ENCODE measurements around the gene MAP4K4. TPM values are rescaled to one million over a fixed set of nuclear protein-coding genes. Genes with fewer than 3 reads are reported as not detected.

The MAP4K4 gene
- total and polyA plus RNA-seq, 2 of the 13 experiments (the other 11 are each of a cell fraction or from before 2014, with no cell fraction given), result 105 to 264 TPM

DNA sequence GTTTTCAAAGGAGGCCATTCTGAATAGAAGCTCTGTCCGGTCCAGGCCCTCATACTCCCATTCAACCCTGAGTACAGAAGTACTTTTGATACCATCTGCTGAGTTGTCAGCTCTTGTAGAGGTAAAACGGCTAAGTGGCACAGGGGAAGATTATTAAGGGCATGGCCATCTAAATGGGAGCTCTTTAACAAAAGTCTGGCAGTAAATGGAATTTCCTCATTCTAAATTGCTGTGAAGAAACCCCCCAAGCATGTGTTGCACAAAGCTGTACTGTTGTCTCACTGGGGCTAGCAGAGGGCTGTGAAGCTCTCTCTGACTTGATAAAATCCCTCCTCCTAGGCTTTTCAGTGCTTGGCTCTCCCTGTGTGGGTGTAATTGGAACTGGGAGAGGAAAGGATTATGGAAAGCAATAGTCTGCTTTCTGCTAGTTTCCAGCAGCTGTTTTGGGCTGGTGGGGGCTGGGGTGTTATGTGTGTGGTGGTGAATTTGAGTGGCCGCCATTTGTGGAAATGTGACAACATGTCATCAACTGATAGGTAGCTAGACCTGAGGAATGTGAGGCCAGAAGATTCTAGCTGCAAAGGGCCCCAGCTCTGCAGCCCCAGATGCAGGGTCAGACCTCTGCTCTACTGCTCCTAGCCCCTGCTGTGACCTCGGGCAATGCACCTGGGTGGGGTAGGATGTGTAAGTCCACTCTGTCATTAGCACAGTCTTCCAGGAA, 65.1 kb downstream of the MAP4K4 start (continued):
- TF ChIP-seq, protein P1, sequence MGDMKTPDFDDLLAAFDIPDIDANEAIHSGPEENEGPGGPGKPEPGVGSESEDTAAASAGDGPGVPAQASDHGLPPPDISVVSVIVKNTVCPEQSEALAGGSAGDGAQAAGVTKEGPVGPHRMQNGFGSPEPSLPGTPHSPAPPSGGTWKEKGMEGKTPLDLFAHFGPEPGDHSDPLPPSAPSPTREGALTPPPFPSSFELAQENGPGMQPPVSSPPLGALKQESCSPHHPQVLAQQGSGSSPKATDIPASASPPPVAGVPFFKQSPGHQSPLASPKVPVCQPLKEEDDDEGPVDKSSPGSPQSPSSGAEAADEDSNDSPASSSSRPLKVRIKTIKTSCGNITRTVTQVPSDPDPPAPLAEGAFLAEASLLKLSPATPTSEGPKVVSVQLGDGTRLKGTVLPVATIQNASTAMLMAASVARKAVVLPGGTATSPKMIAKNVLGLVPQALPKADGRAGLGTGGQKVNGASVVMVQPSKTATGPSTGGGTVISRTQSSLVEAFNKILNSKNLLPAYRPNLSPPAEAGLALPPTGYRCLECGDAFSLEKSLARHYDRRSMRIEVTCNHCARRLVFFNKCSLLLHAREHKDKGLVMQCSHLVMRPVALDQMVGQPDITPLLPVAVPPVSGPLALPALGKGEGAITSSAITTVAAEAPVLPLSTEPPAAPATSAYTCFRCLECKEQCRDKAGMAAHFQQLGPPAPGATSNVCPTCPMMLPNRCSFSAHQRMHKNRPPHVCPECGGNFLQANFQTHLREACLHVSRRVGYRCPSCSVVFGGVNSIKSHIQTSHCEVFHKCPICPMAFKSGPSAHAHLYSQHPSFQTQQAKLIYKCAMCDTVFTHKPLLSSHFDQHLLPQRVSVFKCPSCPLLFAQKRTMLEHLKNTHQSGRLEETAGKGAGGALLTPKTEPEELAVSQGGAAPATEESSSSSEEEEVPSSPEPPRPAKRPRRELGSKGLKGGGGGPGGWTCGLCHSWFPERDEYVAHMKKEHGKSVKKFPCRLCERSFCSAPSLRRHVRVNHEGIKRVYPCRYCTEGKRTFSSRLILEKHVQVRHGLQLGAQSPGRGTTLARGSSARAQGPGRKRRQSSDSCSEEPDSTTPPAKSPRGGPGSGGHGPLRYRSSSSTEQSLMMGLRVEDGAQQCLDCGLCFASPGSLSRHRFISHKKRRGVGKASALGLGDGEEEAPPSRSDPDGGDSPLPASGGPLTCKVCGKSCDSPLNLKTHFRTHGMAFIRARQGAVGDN (CRISPR knock-in tag; IDR thresholded peaks at IDR 0.05), result peak; percentile 61
- TF ChIP-seq SAP130 (CRISPR knock-in tag; IDR thresholded peaks at IDR 0.05; ENCODE audit: low read depth) (no peak), EEA1 (CRISPR knock-in tag; IDR thresholded peaks at IDR 0.05; ENCODE audit: borderline replicate concordance) (no peak), BORCS8-MEF2B (CRISPR knock-in tag; IDR thresholded peaks at IDR 0.05) (no peak), CENPT (CRISPR knock-in tag; IDR thresholded peaks at IDR 0.05; ENCODE audit: low read depth) (no peak), ZNF232 (CRISPR knock-in tag; IDR thresholded peaks at IDR 0.05; ENCODE audit: borderline replicate concordance) (no peak), ZNF256 (CRISPR knock-in tag; conservative IDR thresholded peaks at IDR 0.05) (no peak), ZNF12 (CRISPR knock-in tag; IDR thresholded peaks at IDR 0.05) (no peak), ZNF253 (CRISPR knock-in tag; IDR thresholded peaks at IDR 0.05; ENCODE audit: borderline replicate concordance) (no peak), SOX13 (IDR thresholded peaks at IDR 0.05) (no peak), SOX13 (CRISPR knock-in tag; conservative IDR thresholded peaks at IDR 0.05 in 1 of 2, IDR thresholded peaks at IDR 0.05 in 1 of 2) (no peak), STAT5B (CRISPR knock-in tag; IDR thresholded peaks at IDR 0.05) (no peak), SUZ12 (IDR thresholded peaks at IDR 0.05; ENCODE audit: low read depth, low read length) (no peak), ZNF850 (CRISPR knock-in tag; conservative IDR thresholded peaks at IDR 0.05) (no peak), ZFY (CRISPR knock-in tag; IDR thresholded peaks at IDR 0.05) (no peak), ESRRA (CRISPR knock-in tag; IDR thresholded peaks at IDR 0.05; ENCODE audit: low read depth) (no peak), NFRKB (IDR thresholded peaks at IDR 0.05) (no peak), STAT6 (CRISPR knock-in tag; IDR thresholded peaks at IDR 0.05; ENCODE audit: borderline replicate concordance) (no peak)
- TF ChIP-seq, protein P2, sequence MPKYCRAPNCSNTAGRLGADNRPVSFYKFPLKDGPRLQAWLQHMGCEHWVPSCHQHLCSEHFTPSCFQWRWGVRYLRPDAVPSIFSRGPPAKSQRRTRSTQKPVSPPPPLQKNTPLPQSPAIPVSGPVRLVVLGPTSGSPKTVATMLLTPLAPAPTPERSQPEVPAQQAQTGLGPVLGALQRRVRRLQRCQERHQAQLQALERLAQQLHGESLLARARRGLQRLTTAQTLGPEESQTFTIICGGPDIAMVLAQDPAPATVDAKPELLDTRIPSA (CRISPR knock-in tag; IDR thresholded peaks at IDR 0.05; ENCODE audit: borderline replicate concordance), result no peak
- TF ChIP-seq, protein P3, sequence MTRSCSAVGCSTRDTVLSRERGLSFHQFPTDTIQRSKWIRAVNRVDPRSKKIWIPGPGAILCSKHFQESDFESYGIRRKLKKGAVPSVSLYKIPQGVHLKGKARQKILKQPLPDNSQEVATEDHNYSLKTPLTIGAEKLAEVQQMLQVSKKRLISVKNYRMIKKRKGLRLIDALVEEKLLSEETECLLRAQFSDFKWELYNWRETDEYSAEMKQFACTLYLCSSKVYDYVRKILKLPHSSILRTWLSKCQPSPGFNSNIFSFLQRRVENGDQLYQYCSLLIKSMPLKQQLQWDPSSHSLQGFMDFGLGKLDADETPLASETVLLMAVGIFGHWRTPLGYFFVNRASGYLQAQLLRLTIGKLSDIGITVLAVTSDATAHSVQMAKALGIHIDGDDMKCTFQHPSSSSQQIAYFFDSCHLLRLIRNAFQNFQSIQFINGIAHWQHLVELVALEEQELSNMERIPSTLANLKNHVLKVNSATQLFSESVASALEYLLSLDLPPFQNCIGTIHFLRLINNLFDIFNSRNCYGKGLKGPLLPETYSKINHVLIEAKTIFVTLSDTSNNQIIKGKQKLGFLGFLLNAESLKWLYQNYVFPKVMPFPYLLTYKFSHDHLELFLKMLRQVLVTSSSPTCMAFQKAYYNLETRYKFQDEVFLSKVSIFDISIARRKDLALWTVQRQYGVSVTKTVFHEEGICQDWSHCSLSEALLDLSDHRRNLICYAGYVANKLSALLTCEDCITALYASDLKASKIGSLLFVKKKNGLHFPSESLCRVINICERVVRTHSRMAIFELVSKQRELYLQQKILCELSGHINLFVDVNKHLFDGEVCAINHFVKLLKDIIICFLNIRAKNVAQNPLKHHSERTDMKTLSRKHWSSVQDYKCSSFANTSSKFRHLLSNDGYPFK (CRISPR knock-in tag; IDR thresholded peaks at IDR 0.05; ENCODE audit: borderline replicate concordance), result no peak
